Adrenal gland (tissue), 12 donors: ENCODE data around the gene AEBP1. TPM values are rescaled to one million over a fixed set of nuclear protein-coding genes. Genes with fewer than 3 reads are reported as not detected.

Experiments used
- DNase-seq, 7 donors: peaks; one replicate each; pipeline ENCODE4 v3.0.0-alpha.2; 2019 to 2020
- H3K27ac ChIP-seq, 5 donors: fragments of 200-600 bp; sonication (generic) in 4 of 5; 1 replicate in 3 of 5; 2 replicates in 2 of 5; pipeline versions ENCODE4 v1.5.1 to v1.8.0; 2016 to 2020; ENCODE audit warnings: mild to moderate bottlenecking in 1 of 5
- H3K27me3 ChIP-seq: fragments of 200-600 bp; 2 replicates; pipeline ENCODE4 v1.8.0; 2021
- H3K36me3 ChIP-seq, 2 donors: fragments of 200-600 bp; replicated peaks in 1 of 2; 1 replicate in 1 of 2; 2 replicates in 1 of 2; pipeline versions ENCODE4 v1.5.1 to v1.8.0; 2018 to 2022
- H3K4me1 ChIP-seq, 2 donors: fragments of 200-600 bp; replicated peaks in 1 of 2; 1 replicate in 1 of 2; 2 replicates in 1 of 2; pipeline versions ENCODE4 v1.5.1 to v1.8.0; 2018 to 2021
- H3K4me3 ChIP-seq, 4 donors: fragments of 200-600 bp; sonication (generic) in 3 of 4; one replicate each; pipeline ENCODE4 v1.5.1; 2016 to 2018
- H3K9me3 ChIP-seq, 3 donors: fragments of 200-600 bp; sonication (generic) in 1 of 3; replicated peaks in 1 of 3; 1 replicate in 2 of 3; 2 replicates in 1 of 3; pipeline versions ENCODE4 v1.5.1 to v1.8.0; 2016 to 2021
- POLR2A ChIP-seq, 2 donors: fragments of 450-650 bp; IDR thresholded peaks; one replicate each; pipeline ENCODE4 v1.6.1; 2017; ENCODE audit warnings: antibody characterized with exemption in 2 of 2, mild to moderate bottlenecking in 2 of 2, moderate library complexity in 1 of 2
- WGBS, 4 donors: extraction: QIAGEN DNeasy Blood & Tissue Kit in 2 of 4; methylation state at CpG; one replicate each; pipeline versions ENCODE4 v1.1.5 to v1.1.7; 2013 to 2017; 5-methylcytosine and 5-hydroxymethylcytosine counted together
- intact Hi-C, 2 donors: fragments of 100-400 bp; cut with DNase I; formaldehyde crosslinking; loops; one replicate each; pipeline versions ENCODE4 v1.14.1 to v1.15.0; 2022 to 2023
- polyA plus RNA-seq, 3 donors: library from polyadenylated mRNA; stranded (reverse); fragments of 200-250 nt in 2 of 3; fragments of 350-450 nt in 1 of 3; fragmentation: Illumina TruSeq in 1 of 3; extraction: RNeasy Lipid Tissue Mini Kit (QIAGEN cat#74804) in 1 of 3; gene quantifications; one replicate each; pipeline ENCODE4 v1.2.3, GENCODE V29; 2013 to 2014
- total RNA-seq, 9 donors: library from RNA; depleted of rRNA in 4 of 9; stranded (reverse); fragments of >200 nt in 4 of 9; fragments of 120-200 nt in 1 of 9; fragmentation: NEBNext Ultra II Directional in 1 of 9; extraction: Animal tissue kit (Norgen Biotek cat#: 25700) in 1 of 9; gene quantifications; one replicate each; pipeline versions ENCODE4 v1.1.0 to v1.2.4, GENCODE V29; 2013 to 2023
- TF ChIP-seq, protein P1 (sequence below), 6 experiments: fragments of 450-650 bp in 4 of 6; fragments of 200-600 bp in 2 of 6; sonication (generic) in 1 of 6; IDR thresholded peaks; 1 replicate in 5 of 6; 2 replicates in 1 of 6; pipeline versions ENCODE4 v1.5.1 to v1.8.0; 2016 to 2021; ENCODE audit warnings: antibody characterized with exemption in 6 of 6, mild to moderate bottlenecking in 2 of 6, moderate library complexity in 1 of 6
- donor health status: healthy with polysubstance abuse.
- donor health status: Bipolar disorder and iron deficiency.
- donor health status: DM: yes; HTN: yes; CAD: no.
- donor health status: DM: no; HTN: no; CAD: no.
- donor health status: DM: no; HTN: no; CAD: no.
- donor health status: DM: yes; HTN: yes; CAD: no.

The AEBP1 gene
- total and polyA plus RNA-seq, 12 donors = 5.4 to 292 (median 127) TPM

DNA sequence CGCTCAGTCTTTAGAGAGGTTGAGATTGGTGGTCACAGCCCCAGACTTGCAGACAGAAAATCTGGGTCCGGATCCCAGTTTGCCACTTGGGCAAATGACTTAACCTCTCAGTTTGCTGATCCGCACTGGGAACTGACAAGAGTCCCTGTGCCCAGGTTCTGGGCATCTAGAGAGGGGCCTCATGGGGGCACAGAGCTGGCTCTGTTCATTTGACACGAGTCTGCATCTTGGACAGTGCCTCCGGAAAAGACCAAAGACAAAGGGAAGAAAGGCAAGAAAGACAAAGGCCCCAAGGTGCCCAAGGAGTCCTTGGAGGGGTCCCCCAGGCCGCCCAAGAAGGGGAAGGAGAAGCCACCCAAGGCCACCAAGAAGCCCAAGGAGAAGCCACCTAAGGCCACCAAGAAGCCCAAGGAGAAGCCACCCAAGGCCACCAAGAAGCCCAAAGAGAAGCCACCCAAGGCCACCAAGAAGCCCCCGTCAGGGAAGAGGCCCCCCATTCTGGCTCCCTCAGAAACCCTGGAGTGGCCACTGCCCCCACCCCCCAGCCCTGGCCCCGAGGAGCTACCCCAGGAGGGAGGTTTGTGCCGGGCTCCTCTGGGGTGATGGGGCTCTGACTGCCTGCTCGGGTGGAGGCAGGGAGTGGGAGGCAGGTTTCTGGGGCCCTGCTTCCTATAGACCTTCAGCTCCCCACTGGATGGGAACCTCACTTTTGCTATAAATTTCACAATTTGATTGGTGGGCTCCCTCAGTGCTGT lies 2.3 kb downstream of the AEBP1 start:
- no peak for DNase-seq
- TF ChIP-seq, protein P1, sequence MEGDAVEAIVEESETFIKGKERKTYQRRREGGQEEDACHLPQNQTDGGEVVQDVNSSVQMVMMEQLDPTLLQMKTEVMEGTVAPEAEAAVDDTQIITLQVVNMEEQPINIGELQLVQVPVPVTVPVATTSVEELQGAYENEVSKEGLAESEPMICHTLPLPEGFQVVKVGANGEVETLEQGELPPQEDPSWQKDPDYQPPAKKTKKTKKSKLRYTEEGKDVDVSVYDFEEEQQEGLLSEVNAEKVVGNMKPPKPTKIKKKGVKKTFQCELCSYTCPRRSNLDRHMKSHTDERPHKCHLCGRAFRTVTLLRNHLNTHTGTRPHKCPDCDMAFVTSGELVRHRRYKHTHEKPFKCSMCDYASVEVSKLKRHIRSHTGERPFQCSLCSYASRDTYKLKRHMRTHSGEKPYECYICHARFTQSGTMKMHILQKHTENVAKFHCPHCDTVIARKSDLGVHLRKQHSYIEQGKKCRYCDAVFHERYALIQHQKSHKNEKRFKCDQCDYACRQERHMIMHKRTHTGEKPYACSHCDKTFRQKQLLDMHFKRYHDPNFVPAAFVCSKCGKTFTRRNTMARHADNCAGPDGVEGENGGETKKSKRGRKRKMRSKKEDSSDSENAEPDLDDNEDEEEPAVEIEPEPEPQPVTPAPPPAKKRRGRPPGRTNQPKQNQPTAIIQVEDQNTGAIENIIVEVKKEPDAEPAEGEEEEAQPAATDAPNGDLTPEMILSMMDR (IDR thresholded peaks at IDR 0.05) = no peak
- no peak for TF ChIP-seq POLR2A (IDR thresholded peaks at IDR 0.05)
- intact Hi-C loops = no loop called here
- H3K27me3 ChIP-seq = no peaks in the 10 kb centered on the region
- H3K36me3 ChIP-seq = peaks cover 0 to 4% of the 10 kb centered on the region in 2 donors
- H3K27ac ChIP-seq = peak overlapping the region in 1 of 5 donors; percentile 93
- peak overlapping the region in 1 of 4 donors; percentile 64 for H3K4me3 ChIP-seq
- no peaks in the 10 kb centered on the region for H3K4me1 ChIP-seq
- no peaks in the 10 kb centered on the region for H3K9me3 ChIP-seq
- WGBS, 4 donors = 85 to 87% (median 86%) methylated on average over 6 to 10 of the region's 10 CpGs

DNA sequence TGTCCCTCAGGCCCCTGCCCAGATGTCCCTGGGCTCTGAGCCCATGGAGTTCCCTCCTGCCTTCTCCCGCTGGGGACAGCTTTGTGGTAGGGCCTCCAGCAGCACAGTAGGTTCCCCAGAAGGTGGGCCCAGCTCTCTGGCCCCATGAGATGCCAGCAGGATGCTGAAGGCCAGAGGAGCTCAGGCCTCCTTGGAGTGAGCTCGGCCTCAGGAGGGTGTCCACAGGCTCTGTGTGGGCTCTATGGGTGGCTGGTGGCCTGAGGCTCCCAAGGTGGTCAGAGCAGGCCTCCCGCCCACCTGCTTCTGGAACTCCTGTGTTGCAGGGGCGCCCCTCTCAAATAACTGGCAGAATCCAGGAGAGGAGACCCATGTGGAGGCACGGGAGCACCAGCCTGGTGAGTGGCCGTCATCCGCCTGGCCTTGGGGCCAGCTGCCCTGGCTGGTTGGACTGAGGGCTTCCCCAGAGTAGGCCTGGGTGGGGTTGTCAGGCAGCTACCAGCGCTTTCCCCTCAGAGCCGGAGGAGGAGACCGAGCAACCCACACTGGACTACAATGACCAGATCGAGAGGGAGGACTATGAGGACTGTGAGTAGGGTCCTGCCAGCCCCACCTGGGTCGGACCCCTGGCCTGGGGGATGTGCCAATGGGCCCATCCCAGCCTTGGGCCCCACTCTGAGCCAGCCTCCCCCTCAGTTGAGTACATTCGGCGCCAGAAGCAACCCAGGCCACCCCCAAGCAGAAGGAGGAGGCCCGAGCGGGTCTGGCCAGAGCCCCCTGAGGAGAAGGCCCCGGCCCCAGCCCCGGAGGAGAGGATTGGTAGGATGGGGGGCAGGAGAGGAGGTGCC lies 3.2 kb downstream of the AEBP1 start:
- H3K36me3 ChIP-seq = peaks cover 0 to 4% of the 10 kb centered on the region in 2 donors
- H3K4me1 ChIP-seq = no peaks in the 10 kb centered on the region
- peak overlapping the region in 1 of 5 donors; percentile 55 for H3K27ac ChIP-seq
- no peaks in the 10 kb centered on the region for H3K27me3 ChIP-seq
- intact Hi-C loops = no loop called here
- 83 to 92% (median 90%) methylated on average over 7 to 18 of the region's 18 CpGs for WGBS, 4 donors
- TF ChIP-seq, protein P1 (IDR thresholded peaks at IDR 0.05) = no peak
- no peak for TF ChIP-seq POLR2A (IDR thresholded peaks at IDR 0.05)
- DNase-seq = no peak
- peak overlapping the region in 1 of 4 donors; percentile 15 for H3K4me3 ChIP-seq
- H3K9me3 ChIP-seq = no peaks in the 10 kb centered on the region

DNA sequence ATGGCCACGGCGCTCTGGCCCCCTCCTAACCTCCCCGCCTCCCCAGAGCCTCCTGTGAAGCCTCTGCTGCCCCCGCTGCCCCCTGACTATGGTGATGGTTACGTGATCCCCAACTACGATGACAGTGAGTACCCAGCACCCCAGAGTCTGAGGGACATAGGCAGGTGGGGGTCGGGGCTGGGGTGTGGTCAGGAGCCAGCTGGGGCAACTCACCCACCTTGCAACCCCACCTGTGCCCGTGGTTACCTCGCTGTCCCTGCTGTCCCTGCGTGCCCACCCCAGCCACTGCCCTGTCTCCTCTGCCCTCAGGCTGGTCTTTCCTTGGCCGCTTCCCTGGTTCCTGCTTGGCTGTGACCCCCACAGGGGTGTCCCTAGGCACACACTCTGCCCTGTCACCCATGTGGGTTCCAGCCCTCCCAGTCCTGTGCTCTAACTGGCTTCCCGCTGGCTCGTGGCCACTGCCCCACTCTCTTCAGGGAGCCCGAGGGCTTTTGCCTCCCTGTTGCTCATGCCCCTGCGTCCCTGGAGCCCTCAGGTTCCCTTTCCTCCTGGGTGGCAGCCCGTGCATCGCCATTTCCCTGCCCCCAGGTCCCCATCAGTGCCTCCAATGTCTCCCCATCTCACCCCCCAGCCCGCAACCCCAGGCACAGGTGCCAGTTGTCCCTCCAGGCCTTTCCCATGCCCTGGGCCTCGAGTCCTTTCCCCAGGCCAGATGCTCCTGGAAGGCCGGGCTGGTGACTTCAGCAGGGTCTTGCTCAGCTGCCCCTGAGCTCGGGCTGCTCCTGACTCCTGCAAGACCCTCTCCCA lies 4.0 kb downstream of the AEBP1 start:
- H3K36me3 ChIP-seq = peaks cover 0 to 7% of the 10 kb centered on the region in 2 donors
- no peak for DNase-seq
- TF ChIP-seq, protein P1 (IDR thresholded peaks at IDR 0.05) = no peak
- no peak for TF ChIP-seq POLR2A (IDR thresholded peaks at IDR 0.05)

More for the DNA sequence above, 4.0 kb downstream of the AEBP1 start:
- Histone ChIP-seq H3K4me3 (no peak overlapping the region), H3K27me3 (no peaks in the 10 kb centered on the region), H3K27ac (peak overlapping the region in 1 of 5 donors; percentile 55), H3K4me1 (no peaks in the 10 kb centered on the region), H3K9me3 (no peaks in the 10 kb centered on the region)
- WGBS, 4 donors = 78 to 91% (median 87%) methylated on average over 8 to 21 of the region's 21 CpGs
- intact Hi-C loops = no loop called here
